NCI-H146 treated with DMSO at 0.1 percent for 48 hours (cell line): Measurements from ENCODE around the gene ARHGEF12.
A peak's percentile ranks its signal among the peaks of the same experiment; 100 is the strongest.

Experiments used
- DNase-seq: peaks from one replicate; lab custom pipeline; 2025; ENCODE audit not compliant: unreplicated experiment; lab: John Stamatoyannopoulos, UW

Gene ARHGEF12

GRCh38 chr11:120515186-120515723 is 179.0 kb downstream of the ARHGEF12 start:
- no peak for DNase-seq

GRCh38 chr11:120516461-120517389 is 180.5 kb downstream of the ARHGEF12 start:
- DNase-seq, result peak; percentile 27

GRCh38 chr11:120517390-120517761 is 181.2 kb downstream of the ARHGEF12 start:
- DNase-seq, result no peak

GRCh38 chr11:120517801-120518291 is 181.6 kb downstream of the ARHGEF12 start:
- no peak for DNase-seq

GRCh38 chr11:120518356-120518755 is 182.1 kb downstream of the ARHGEF12 start:
- DNase-seq, result no peak

GRCh38 chr11:120519474-120519873 is 183.3 kb downstream of the ARHGEF12 start:
- no peak for DNase-seq

- DNase-seq, result no peak
Measured at GRCh38 chr11:120520091-120520822, 184.0 kb downstream of the ARHGEF12 start.

GRCh38 chr11:120521176-120521575 is 185.0 kb downstream of the ARHGEF12 start:
- DNase-seq, result no peak

GRCh38 chr11:120522021-120522420 is 185.8 kb downstream of the ARHGEF12 start:
- DNase-seq, result no peak

- no peak for DNase-seq
Measured at GRCh38 chr11:120522736-120523135, 186.5 kb downstream of the ARHGEF12 start.

GRCh38 chr11:120523196-120523595 is 187.0 kb downstream of the ARHGEF12 start:
- DNase-seq, result no peak

GRCh38 chr11:120524536-120525085 is 188.4 kb downstream of the ARHGEF12 start:
- no peak for DNase-seq

GRCh38 chr11:120525261-120526171 is 189.3 kb downstream of the ARHGEF12 start:
- DNase-seq, result no peak

- no peak for DNase-seq
Measured at GRCh38 chr11:120526241-120526640, 190.0 kb downstream of the ARHGEF12 start.

- peak; percentile 63 for DNase-seq
Measured at GRCh38 chr11:120527111-120527761, 191.0 kb downstream of the ARHGEF12 start.

- DNase-seq, result no peak
Measured at GRCh38 chr11:120528749-120529148, 192.5 kb downstream of the ARHGEF12 start.

- no peak for DNase-seq
Measured at GRCh38 chr11:120529214-120529613, 193.0 kb downstream of the ARHGEF12 start.

- no peak for DNase-seq
Measured at GRCh38 chr11:120529911-120530310, 193.7 kb downstream of the ARHGEF12 start.

GRCh38 chr11:120532082-120532831 is 196.0 kb downstream of the ARHGEF12 start:
- no peak for DNase-seq
